Measurements from ENCODE around the gene LRRC37A3.
"Not testable (repeated sequence)": the region's sequence is repeated elsewhere in the genome, so short reads cannot be mapped to it uniquely, and the experiment has no call there.

LRRC37A3 gene

GRCh38 chr17:64940055-64940454, 20.8 kb upstream of the LRRC37A3 start:
- Histone ChIP-seq H3K27me3 (ENCODE audit: control insufficient read depth, insufficient read depth, low read length) (no peaks in the 10 kb centered on the region), H3K9ac (ENCODE audit: low read length) (no peak overlapping the region), H3K27ac (ENCODE audit: low read length) (no peak overlapping the region), H3K4me1 (ENCODE audit: control insufficient read depth, low read depth, low read length) (no peaks in the 10 kb centered on the region), H3K9me3 (ENCODE audit: control insufficient read depth, low read depth, low read length) (no peaks in the 10 kb centered on the region), H3K36me3 (ENCODE audit: control insufficient read depth, low read depth, low read length) (no peaks in the 10 kb centered on the region), H3K4me3 (ENCODE audit: low read length) (no peak overlapping the region)

GRCh38 chr17:64938925-64939474, 19.7 kb upstream of the LRRC37A3 start:
- no peaks in the 10 kb centered on the region for H3K36me3 ChIP-seq (ENCODE audit: control insufficient read depth, low read depth, low read length)
- no peak overlapping the region for H3K4me3 ChIP-seq (ENCODE audit: low read length)
- no peaks in the 10 kb centered on the region for H3K4me1 ChIP-seq (ENCODE audit: control insufficient read depth, low read depth, low read length)
- no peaks in the 10 kb centered on the region for H3K9me3 ChIP-seq (ENCODE audit: control insufficient read depth, low read depth, low read length)
- H3K9ac ChIP-seq (ENCODE audit: low read length): no peak overlapping the region
- H3K27ac ChIP-seq (ENCODE audit: low read length): no peak overlapping the region
- H3K27me3 ChIP-seq (ENCODE audit: control insufficient read depth, insufficient read depth, low read length): no peaks in the 10 kb centered on the region

GRCh38 chr17:64938290-64938689, 19.0 kb upstream of the LRRC37A3 start:
- Histone ChIP-seq H3K36me3 (ENCODE audit: control insufficient read depth, low read depth, low read length) (no peaks in the 10 kb centered on the region), H3K27me3 (ENCODE audit: control insufficient read depth, insufficient read depth, low read length) (no peaks in the 10 kb centered on the region), H3K27ac (ENCODE audit: low read length) (no peak overlapping the region), H3K9me3 (ENCODE audit: control insufficient read depth, low read depth, low read length) (no peaks in the 10 kb centered on the region), H3K9ac (ENCODE audit: low read length) (no peak overlapping the region), H3K4me1 (ENCODE audit: control insufficient read depth, low read depth, low read length) (no peaks in the 10 kb centered on the region), H3K4me3 (ENCODE audit: low read length) (no peak overlapping the region)

GRCh38 chr17:64936117-64936516, 16.8 kb upstream of the LRRC37A3 start:
- Histone ChIP-seq H3K9me3 (ENCODE audit: control insufficient read depth, low read depth, low read length) (no peaks in the 10 kb centered on the region), H3K36me3 (ENCODE audit: control insufficient read depth, low read depth, low read length) (no peaks in the 10 kb centered on the region), H3K27me3 (ENCODE audit: control insufficient read depth, insufficient read depth, low read length) (no peaks in the 10 kb centered on the region), H3K9ac (ENCODE audit: low read length) (no peak overlapping the region), H3K4me3 (ENCODE audit: low read length) (no peak overlapping the region), H3K4me1 (ENCODE audit: control insufficient read depth, low read depth, low read length) (no peaks in the 10 kb centered on the region), H3K27ac (ENCODE audit: low read length) (no peak overlapping the region)

- not testable (repeated sequence) for H3K9me3 ChIP-seq (ENCODE audit: control insufficient read depth, low read depth, low read length); H3K27me3 ChIP-seq (ENCODE audit: control insufficient read depth, insufficient read depth, low read length); H3K27ac ChIP-seq (ENCODE audit: low read length); H3K4me1 ChIP-seq (ENCODE audit: control insufficient read depth, low read depth, low read length); H3K9ac ChIP-seq (ENCODE audit: low read length); H3K36me3 ChIP-seq (ENCODE audit: control insufficient read depth, low read depth, low read length); H3K4me3 ChIP-seq (ENCODE audit: low read length)
Observed at GRCh38 chr17:64934284-64934778, 15.1 kb upstream of the LRRC37A3 start.

- H3K9me3 ChIP-seq (ENCODE audit: control insufficient read depth, low read depth, low read length); H3K36me3 ChIP-seq (ENCODE audit: control insufficient read depth, low read depth, low read length); H3K9ac ChIP-seq (ENCODE audit: low read length); H3K4me1 ChIP-seq (ENCODE audit: control insufficient read depth, low read depth, low read length); H3K27me3 ChIP-seq (ENCODE audit: control insufficient read depth, insufficient read depth, low read length); H3K4me3 ChIP-seq (ENCODE audit: low read length); H3K27ac ChIP-seq (ENCODE audit: low read length): not testable (repeated sequence)
Observed at GRCh38 chr17:64932850-64933249, 13.6 kb upstream of the LRRC37A3 start.

- H3K4me1 ChIP-seq (ENCODE audit: control insufficient read depth, low read depth, low read length); H3K27me3 ChIP-seq (ENCODE audit: control insufficient read depth, insufficient read depth, low read length); H3K4me3 ChIP-seq (ENCODE audit: low read length); H3K36me3 ChIP-seq (ENCODE audit: control insufficient read depth, low read depth, low read length); H3K27ac ChIP-seq (ENCODE audit: low read length); H3K9ac ChIP-seq (ENCODE audit: low read length); H3K9me3 ChIP-seq (ENCODE audit: control insufficient read depth, low read depth, low read length): not testable (repeated sequence)
Observed at GRCh38 chr17:64930374-64930773, 11.1 kb upstream of the LRRC37A3 start.

GRCh38 chr17:64929419-64930209, 10.3 kb upstream of the LRRC37A3 start:
- H3K4me3 ChIP-seq (ENCODE audit: low read length); H3K36me3 ChIP-seq (ENCODE audit: control insufficient read depth, low read depth, low read length); H3K9ac ChIP-seq (ENCODE audit: low read length); H3K9me3 ChIP-seq (ENCODE audit: control insufficient read depth, low read depth, low read length); H3K27ac ChIP-seq (ENCODE audit: low read length); H3K27me3 ChIP-seq (ENCODE audit: control insufficient read depth, insufficient read depth, low read length); H3K4me1 ChIP-seq (ENCODE audit: control insufficient read depth, low read depth, low read length): not testable (repeated sequence)

GRCh38 chr17:64928701-64929100, 9.4 kb upstream of the LRRC37A3 start:
- H3K9ac ChIP-seq (ENCODE audit: low read length); H3K27me3 ChIP-seq (ENCODE audit: control insufficient read depth, insufficient read depth, low read length); H3K27ac ChIP-seq (ENCODE audit: low read length); H3K4me3 ChIP-seq (ENCODE audit: low read length); H3K4me1 ChIP-seq (ENCODE audit: control insufficient read depth, low read depth, low read length); H3K36me3 ChIP-seq (ENCODE audit: control insufficient read depth, low read depth, low read length); H3K9me3 ChIP-seq (ENCODE audit: control insufficient read depth, low read depth, low read length): not testable (repeated sequence)

- not testable (repeated sequence) for H3K27ac ChIP-seq (ENCODE audit: low read length); H3K27me3 ChIP-seq (ENCODE audit: control insufficient read depth, insufficient read depth, low read length); H3K4me3 ChIP-seq (ENCODE audit: low read length); H3K9me3 ChIP-seq (ENCODE audit: control insufficient read depth, low read depth, low read length); H3K4me1 ChIP-seq (ENCODE audit: control insufficient read depth, low read depth, low read length); H3K36me3 ChIP-seq (ENCODE audit: control insufficient read depth, low read depth, low read length); H3K9ac ChIP-seq (ENCODE audit: low read length)
Observed at GRCh38 chr17:64927444-64927843, 8.2 kb upstream of the LRRC37A3 start.

- H3K4me1 ChIP-seq (ENCODE audit: control insufficient read depth, low read depth, low read length); H3K27me3 ChIP-seq (ENCODE audit: control insufficient read depth, insufficient read depth, low read length); H3K4me3 ChIP-seq (ENCODE audit: low read length); H3K36me3 ChIP-seq (ENCODE audit: control insufficient read depth, low read depth, low read length); H3K9me3 ChIP-seq (ENCODE audit: control insufficient read depth, low read depth, low read length); H3K27ac ChIP-seq (ENCODE audit: low read length); H3K9ac ChIP-seq (ENCODE audit: low read length): not testable (repeated sequence)
Observed at GRCh38 chr17:64926430-64926829, 7.2 kb upstream of the LRRC37A3 start.

GRCh38 chr17:64925244-64925643, 6.0 kb upstream of the LRRC37A3 start:
- not testable (repeated sequence) for H3K9ac ChIP-seq (ENCODE audit: low read length); H3K27ac ChIP-seq (ENCODE audit: low read length); H3K36me3 ChIP-seq (ENCODE audit: control insufficient read depth, low read depth, low read length); H3K4me3 ChIP-seq (ENCODE audit: low read length); H3K4me1 ChIP-seq (ENCODE audit: control insufficient read depth, low read depth, low read length); H3K27me3 ChIP-seq (ENCODE audit: control insufficient read depth, insufficient read depth, low read length); H3K9me3 ChIP-seq (ENCODE audit: control insufficient read depth, low read depth, low read length)

All from iPS-18a (cell line).